ENCODE measurements around the gene GPR87. TPM values are rescaled to one million over a fixed set of nuclear protein-coding genes. Genes with fewer than 3 reads are reported as not detected.

GPR87 gene
- total RNA-seq, 1 donor from 2014 or later, result 15.5 TPM

DNA sequence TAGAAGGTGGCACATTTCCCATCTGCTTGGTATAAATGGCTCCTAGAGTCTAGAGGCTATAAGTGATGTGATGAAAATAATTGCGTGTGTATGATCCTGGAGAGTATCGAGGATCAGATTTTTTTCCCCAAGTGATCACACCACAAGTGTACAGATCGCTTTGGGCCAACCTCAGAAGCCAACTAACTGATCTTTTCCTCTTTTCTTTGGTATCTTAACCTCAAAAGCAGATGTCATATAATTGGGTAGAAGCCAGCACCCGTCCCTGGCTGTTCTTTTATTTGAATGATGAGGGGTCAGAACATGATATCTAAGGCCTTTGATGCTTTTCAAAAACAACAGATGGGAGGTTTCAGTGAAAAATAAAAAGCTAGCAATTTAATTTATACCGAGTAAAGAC lies 41.5 kb downstream of the GPR87 start:
- Histone ChIP-seq H2AFZ (ENCODE audit: low read depth, low read length) (no peak overlapping the region), H3K4me1 (ENCODE audit: insufficient read depth, low read length) (no peaks in the 10 kb centered on the region), H3K9me3 (ENCODE audit: insufficient read depth, low read depth, low read length) (no peaks in the 10 kb centered on the region), H3K4me2 (ENCODE audit: low read length) (no peak overlapping the region), H3K79me2 (ENCODE audit: insufficient read depth, low read length) (no peaks in the 10 kb centered on the region), H4K20me1 (ENCODE audit: insufficient read depth, low read length) (no peaks in the 10 kb centered on the region), H3K36me3 (ENCODE audit: insufficient read depth, low read length) (no peaks in the 10 kb centered on the region), H3K9ac (ENCODE audit: low read length) (no peak overlapping the region), H3K27me3 (ENCODE audit: insufficient read depth, low read length) (no peaks in the 10 kb centered on the region), H3K27ac (ENCODE audit: low read depth, low read length) (no peak overlapping the region), H3K4me3 (ENCODE audit: insufficient read depth, low read depth, low read length) (no peak overlapping the region)
- no peaks in the 10 kb centered on the region for H3K27me3 Mint-ChIP-seq (ENCODE audit: low read depth, unreplicated experiment)
- DNase-seq (ENCODE audit: low read depth) (no peak), FAIRE-seq (no peak)
- peaks cover 2% of the 10 kb centered on the region for H3K4me1 Mint-ChIP-seq (ENCODE audit: low read depth, unreplicated experiment)
- H3K27ac Mint-ChIP-seq (ENCODE audit: unreplicated experiment), result no peak overlapping the region
- H3K36me3 Mint-ChIP-seq (ENCODE audit: low read depth, unreplicated experiment), result no peaks in the 10 kb centered on the region
- no peaks in the 10 kb centered on the region for H3K9me3 Mint-ChIP-seq (ENCODE audit: unreplicated experiment)
- TF ChIP-seq EZH2 (IDR thresholded peaks at IDR 0.05; ENCODE audit: insufficient read depth, low read length), result no peak
- TF ChIP-seq, protein P1, sequence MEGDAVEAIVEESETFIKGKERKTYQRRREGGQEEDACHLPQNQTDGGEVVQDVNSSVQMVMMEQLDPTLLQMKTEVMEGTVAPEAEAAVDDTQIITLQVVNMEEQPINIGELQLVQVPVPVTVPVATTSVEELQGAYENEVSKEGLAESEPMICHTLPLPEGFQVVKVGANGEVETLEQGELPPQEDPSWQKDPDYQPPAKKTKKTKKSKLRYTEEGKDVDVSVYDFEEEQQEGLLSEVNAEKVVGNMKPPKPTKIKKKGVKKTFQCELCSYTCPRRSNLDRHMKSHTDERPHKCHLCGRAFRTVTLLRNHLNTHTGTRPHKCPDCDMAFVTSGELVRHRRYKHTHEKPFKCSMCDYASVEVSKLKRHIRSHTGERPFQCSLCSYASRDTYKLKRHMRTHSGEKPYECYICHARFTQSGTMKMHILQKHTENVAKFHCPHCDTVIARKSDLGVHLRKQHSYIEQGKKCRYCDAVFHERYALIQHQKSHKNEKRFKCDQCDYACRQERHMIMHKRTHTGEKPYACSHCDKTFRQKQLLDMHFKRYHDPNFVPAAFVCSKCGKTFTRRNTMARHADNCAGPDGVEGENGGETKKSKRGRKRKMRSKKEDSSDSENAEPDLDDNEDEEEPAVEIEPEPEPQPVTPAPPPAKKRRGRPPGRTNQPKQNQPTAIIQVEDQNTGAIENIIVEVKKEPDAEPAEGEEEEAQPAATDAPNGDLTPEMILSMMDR (IDR thresholded peaks at IDR 0.05; ENCODE audit: insufficient read depth, low read depth, low read length), result no peak
- no peak overlapping the region for H3K4me3 Mint-ChIP-seq (ENCODE audit: unreplicated experiment)

DNA sequence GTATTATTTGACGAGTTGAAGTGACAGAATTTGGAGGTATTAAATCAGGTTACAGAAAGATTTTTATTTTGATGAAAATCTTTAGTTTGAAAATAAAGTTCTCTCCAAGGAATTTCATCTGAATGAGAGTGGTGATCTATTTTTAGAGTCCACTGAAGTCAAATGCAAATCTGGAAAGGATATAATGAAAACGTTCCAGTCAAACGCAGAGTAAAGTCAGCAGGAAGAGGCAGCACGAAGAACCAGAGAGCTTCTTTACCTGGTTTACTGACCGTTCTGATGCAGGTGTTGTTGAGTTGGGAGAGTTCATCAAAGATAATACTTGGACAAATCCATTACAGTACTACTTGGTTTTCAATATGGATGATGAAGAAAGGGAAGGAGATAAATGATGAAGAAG lies 47.0 kb downstream of the GPR87 start:
- H3K4me3 Mint-ChIP-seq (ENCODE audit: unreplicated experiment), result no peak overlapping the region
- no peak overlapping the region for H3K27ac ChIP-seq (ENCODE audit: low read depth, low read length)
- H3K4me1 ChIP-seq (ENCODE audit: insufficient read depth, low read length), result no peaks in the 10 kb centered on the region
- no peak overlapping the region for H3K4me3 ChIP-seq (ENCODE audit: insufficient read depth, low read depth, low read length)
- H3K36me3 Mint-ChIP-seq (ENCODE audit: low read depth, unreplicated experiment), result no peaks in the 10 kb centered on the region
- peaks cover 13% of the 10 kb centered on the region for H3K4me1 Mint-ChIP-seq (ENCODE audit: low read depth, unreplicated experiment)
- no peaks in the 10 kb centered on the region for H3K36me3 ChIP-seq (ENCODE audit: insufficient read depth, low read length)
- FAIRE-seq (no peak), DNase-seq (ENCODE audit: low read depth) (no peak)
- no peaks in the 10 kb centered on the region for H3K9me3 Mint-ChIP-seq (ENCODE audit: unreplicated experiment)
- H3K9me3 ChIP-seq (ENCODE audit: insufficient read depth, low read depth, low read length), result no peaks in the 10 kb centered on the region
- H3K27me3 Mint-ChIP-seq (ENCODE audit: low read depth, unreplicated experiment), result no peaks in the 10 kb centered on the region
- no peaks in the 10 kb centered on the region for H4K20me1 ChIP-seq (ENCODE audit: insufficient read depth, low read length)
- no peaks in the 10 kb centered on the region for H3K79me2 ChIP-seq (ENCODE audit: insufficient read depth, low read length)
- TF ChIP-seq, protein P1 (IDR thresholded peaks at IDR 0.05; ENCODE audit: insufficient read depth, low read depth, low read length), result no peak
- TF ChIP-seq EZH2 (IDR thresholded peaks at IDR 0.05; ENCODE audit: insufficient read depth, low read length), result no peak
- H2AFZ ChIP-seq (ENCODE audit: low read depth, low read length), result no peak overlapping the region
- H3K27me3 ChIP-seq (ENCODE audit: insufficient read depth, low read length), result no peaks in the 10 kb centered on the region
- no peak overlapping the region for H3K27ac Mint-ChIP-seq (ENCODE audit: unreplicated experiment)
- H3K4me2 ChIP-seq (ENCODE audit: low read length), result no peak overlapping the region
- no peak overlapping the region for H3K9ac ChIP-seq (ENCODE audit: low read length)

DNA sequence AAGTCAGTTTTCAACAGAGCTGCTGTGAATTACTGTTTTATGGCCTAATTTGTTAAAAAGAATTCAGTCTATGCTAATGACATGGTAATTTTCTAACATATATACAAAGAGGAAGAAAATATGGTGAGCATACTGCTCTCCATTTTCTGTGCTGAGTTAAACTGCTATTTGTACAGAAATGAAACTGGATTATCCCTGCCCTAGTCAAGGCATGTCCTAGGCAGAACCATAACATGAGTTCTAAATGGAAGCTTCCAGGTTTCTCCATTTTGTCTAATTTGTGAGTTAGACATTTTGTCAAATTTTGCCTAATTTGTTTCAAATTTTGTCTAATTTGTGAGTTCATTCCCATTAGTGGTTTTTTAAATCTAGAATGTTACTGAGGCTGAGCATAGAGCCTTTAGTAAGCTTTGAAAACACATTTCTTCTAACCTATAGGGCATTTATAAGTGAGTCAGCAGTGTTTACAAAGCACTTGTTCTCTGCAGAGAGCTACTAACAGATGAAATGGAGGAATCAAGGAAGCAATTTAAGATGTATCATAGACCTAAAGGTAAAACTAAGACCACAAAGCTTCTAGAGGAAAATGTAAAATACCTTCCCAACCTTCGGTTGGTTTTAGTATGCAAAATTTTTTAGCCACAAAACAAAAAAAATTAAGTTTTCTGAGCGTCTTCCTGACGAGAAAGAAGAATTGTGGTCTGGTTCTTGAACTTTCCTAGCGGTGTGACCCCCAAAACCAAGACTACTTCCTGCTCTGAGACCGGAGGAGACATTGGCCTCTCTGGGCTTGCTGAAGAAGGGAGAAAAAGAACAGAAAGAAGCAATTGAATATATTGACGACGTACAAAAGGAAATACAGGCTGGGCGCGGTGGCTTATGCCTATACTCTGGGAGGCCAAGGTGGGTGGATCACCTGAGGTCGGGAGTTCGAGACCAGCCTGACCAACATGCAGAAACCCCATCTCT lies 48.1 kb downstream of the GPR87 start:
- Mint-ChIP-seq H3K27ac (ENCODE audit: unreplicated experiment) (no peak overlapping the region), H3K36me3 (ENCODE audit: low read depth, unreplicated experiment) (no peaks in the 10 kb centered on the region), H3K9me3 (ENCODE audit: unreplicated experiment) (no peaks in the 10 kb centered on the region), H3K4me1 (ENCODE audit: low read depth, unreplicated experiment) (peaks cover 13% of the 10 kb centered on the region), H3K4me3 (ENCODE audit: unreplicated experiment) (no peak overlapping the region), H3K27me3 (ENCODE audit: low read depth, unreplicated experiment) (no peaks in the 10 kb centered on the region)
- Histone ChIP-seq H3K9me3 (ENCODE audit: insufficient read depth, low read depth, low read length) (no peaks in the 10 kb centered on the region), H3K9ac (ENCODE audit: low read length) (no peak overlapping the region), H3K79me2 (ENCODE audit: insufficient read depth, low read length) (no peaks in the 10 kb centered on the region), H3K27me3 (ENCODE audit: insufficient read depth, low read length) (no peaks in the 10 kb centered on the region), H3K27ac (ENCODE audit: low read depth, low read length) (no peak overlapping the region), H3K36me3 (ENCODE audit: insufficient read depth, low read length) (no peaks in the 10 kb centered on the region), H3K4me2 (ENCODE audit: low read length) (no peak overlapping the region), H3K4me3 (ENCODE audit: insufficient read depth, low read depth, low read length) (no peak overlapping the region), H4K20me1 (ENCODE audit: insufficient read depth, low read length) (no peaks in the 10 kb centered on the region), H3K4me1 (ENCODE audit: insufficient read depth, low read length) (no peaks in the 10 kb centered on the region), H2AFZ (ENCODE audit: low read depth, low read length) (no peak overlapping the region)
- DNase-seq (ENCODE audit: low read depth) (no peak), FAIRE-seq (no peak)
- TF ChIP-seq, protein P1 (IDR thresholded peaks at IDR 0.05; ENCODE audit: insufficient read depth, low read depth, low read length), result no peak
- no peak for TF ChIP-seq EZH2 (IDR thresholded peaks at IDR 0.05; ENCODE audit: insufficient read depth, low read length)

All from astrocyte (in vitro differentiated cells and primary cell).